ENCODE data around the gene FGFRL1.
"Not testable (repeated sequence)": the region's sequence is repeated elsewhere in the genome, so short reads cannot be mapped to it uniquely, and the experiment has no call there.

DNA sequence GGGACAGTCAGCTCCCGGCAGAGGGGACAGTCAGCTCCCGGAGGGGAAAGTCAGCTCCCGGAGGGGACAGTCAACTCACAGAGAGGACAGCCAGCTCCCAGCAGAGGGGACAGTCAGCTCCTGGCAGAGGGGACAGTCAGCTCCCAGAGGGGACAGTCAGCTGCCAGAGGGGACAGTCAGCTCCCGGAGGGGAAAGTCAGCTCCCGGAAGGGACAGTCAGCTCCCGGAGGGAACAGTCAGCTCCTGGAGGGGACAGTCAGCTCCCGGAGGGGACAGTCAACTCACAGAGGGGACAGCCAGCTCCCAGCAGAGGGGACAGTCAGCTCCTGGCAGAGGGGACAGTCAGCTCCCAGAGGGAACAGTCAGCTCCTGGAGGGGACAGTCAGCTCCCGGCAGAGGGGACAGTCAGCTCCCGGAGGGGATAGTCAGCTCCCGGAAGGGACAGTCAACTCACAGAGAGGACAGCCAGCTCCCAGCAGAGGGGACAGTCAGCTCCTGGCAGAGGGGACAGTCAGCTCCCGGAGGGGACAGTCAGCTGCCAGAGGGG lies 43.3 kb downstream of the FGFRL1 start:
- TF ChIP-seq, protein P1, sequence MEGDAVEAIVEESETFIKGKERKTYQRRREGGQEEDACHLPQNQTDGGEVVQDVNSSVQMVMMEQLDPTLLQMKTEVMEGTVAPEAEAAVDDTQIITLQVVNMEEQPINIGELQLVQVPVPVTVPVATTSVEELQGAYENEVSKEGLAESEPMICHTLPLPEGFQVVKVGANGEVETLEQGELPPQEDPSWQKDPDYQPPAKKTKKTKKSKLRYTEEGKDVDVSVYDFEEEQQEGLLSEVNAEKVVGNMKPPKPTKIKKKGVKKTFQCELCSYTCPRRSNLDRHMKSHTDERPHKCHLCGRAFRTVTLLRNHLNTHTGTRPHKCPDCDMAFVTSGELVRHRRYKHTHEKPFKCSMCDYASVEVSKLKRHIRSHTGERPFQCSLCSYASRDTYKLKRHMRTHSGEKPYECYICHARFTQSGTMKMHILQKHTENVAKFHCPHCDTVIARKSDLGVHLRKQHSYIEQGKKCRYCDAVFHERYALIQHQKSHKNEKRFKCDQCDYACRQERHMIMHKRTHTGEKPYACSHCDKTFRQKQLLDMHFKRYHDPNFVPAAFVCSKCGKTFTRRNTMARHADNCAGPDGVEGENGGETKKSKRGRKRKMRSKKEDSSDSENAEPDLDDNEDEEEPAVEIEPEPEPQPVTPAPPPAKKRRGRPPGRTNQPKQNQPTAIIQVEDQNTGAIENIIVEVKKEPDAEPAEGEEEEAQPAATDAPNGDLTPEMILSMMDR (IDR thresholded peaks at IDR 0.05; ENCODE audit: low read depth, low read length), result not testable (repeated sequence)
- not testable (repeated sequence) for TF ChIP-seq POLR2A (IDR thresholded peaks at IDR 0.05; ENCODE audit: extremely low read depth, insufficient read length)

All from NB4 (cell line).